PC-9 (cell line): Measurements from ENCODE around the gene CDC5L. TPM values are rescaled to one million over a fixed set of nuclear protein-coding genes. Genes with fewer than 3 reads are reported as not detected.

Experiments used
- BruUV-seq: library from RNA; stranded (reverse); fragments of 400-500 nt; replicated peaks from 2 replicates; lab custom pipeline; 2021; lab: Mats Ljungman, UMichigan
- CTCF ChIA-PET: fragments of 300-600 bp; sonication (Branson Sonifier 250); formaldehyde crosslinking; loops from one replicate; lab custom pipeline; 2022; ENCODE audit warnings: antibody characterized with exemption; lab: Charles Lee
- POLR2A ChIA-PET: fragments of 300-600 bp; sonication (Branson Sonifier 250); formaldehyde crosslinking; loops from one replicate; lab custom pipeline; 2022; ENCODE audit warnings: antibody characterized with exemption; ENCODE audit not compliant: unreplicated experiment; lab: Charles Lee
- DNase-seq, 2 experiments: peaks; one replicate each; pipeline versions ENCODE4 v3.0.0 to v3.0.0-alpha.2; 2015 to 2022; ENCODE audit warnings: mixed read lengths in 1 of 2
- H2AFZ ChIP-seq: fragments of 200-600 bp; sonication (generic); 2 replicates; pipeline ENCODE4 v1.8.1; 2017; ENCODE audit warnings: antibody characterized with exemption
- H3F3A ChIP-seq: fragments of 200-600 bp; sonication (generic); 2 replicates; pipeline ENCODE4 v1.8.1; 2017; ENCODE audit warnings: antibody characterized with exemption, mild to moderate bottlenecking, low read depth; ENCODE audit not compliant: insufficient read depth
- H3K27ac ChIP-seq: fragments of 200-600 bp; sonication (generic); 2 replicates; pipeline ENCODE4 v1.6.1; 2016; ENCODE audit warnings: mixed run types
- H3K27me3 ChIP-seq: fragments of 200-600 bp; sonication (generic); 2 replicates; pipeline ENCODE4 v1.6.1; 2016; ENCODE audit warnings: low read depth, mixed run types; ENCODE audit not compliant: insufficient read depth
- H3K36me3 ChIP-seq: fragments of 200-600 bp; sonication (generic); 2 replicates; pipeline ENCODE4 v1.6.1; 2016; ENCODE audit warnings: low read depth, mixed run types
- H3K4me1 ChIP-seq: fragments of 200-600 bp; sonication (generic); replicated peaks from 2 replicates; pipeline ENCODE4 v1.6.1; 2016; ENCODE audit warnings: mixed run types; ENCODE audit not compliant: insufficient read depth
- H3K4me2 ChIP-seq: fragments of 200-600 bp; sonication (generic); 2 replicates; pipeline ENCODE4 v1.6.1; 2017; ENCODE audit warnings: mixed run types
- H3K4me3 ChIP-seq: fragments of 200-600 bp; sonication (generic); 2 replicates; pipeline ENCODE4 v1.6.1; 2016; ENCODE audit warnings: mixed run types
- H3K79me2 ChIP-seq: fragments of 200-600 bp; sonication (generic); 2 replicates; pipeline ENCODE4 v1.6.1; 2017; ENCODE audit warnings: low read depth, mixed run types
- H3K9me2 ChIP-seq: fragments of 200-600 bp; sonication (generic); 2 replicates; pipeline ENCODE4 v1.8.1; 2017; ENCODE audit warnings: mild to moderate bottlenecking; ENCODE audit not compliant: insufficient read depth
- H3K9me3 ChIP-seq: fragments of 200-600 bp; sonication (generic); 2 replicates; pipeline ENCODE4 v1.8.1; 2016; ENCODE audit warnings: low read depth; ENCODE audit not compliant: insufficient read depth
- H4K20me1 ChIP-seq: fragments of 200-600 bp; sonication (generic); 2 replicates; pipeline ENCODE4 v1.8.1; 2017; ENCODE audit not compliant: insufficient read depth
- CTCF ChIP-seq: fragments of 200-600 bp; sonication (generic); conservative IDR thresholded peaks from 2 replicates; pipeline ENCODE4 v1.6.1; 2017; ENCODE audit warnings: mixed run types, antibody characterized with exemption, mild to moderate bottlenecking, moderate library complexity
- EZH2 ChIP-seq: fragments of 200-600 bp; sonication (generic); IDR thresholded peaks from 2 replicates; pipeline ENCODE4 v1.8.0; 2017; ENCODE audit warnings: antibody characterized with exemption, low read depth
- intact Hi-C: fragments of 100-400 bp; cut with micrococcal nuclease; formaldehyde crosslinking; loops from one replicate; pipeline ENCODE4 v1.10.0; 2022; ENCODE audit not compliant: unreplicated experiment
- total RNA-seq: library from RNA; stranded (reverse); gene quantifications from 2 replicates; pipeline ENCODE4 v1.2.3, GENCODE V29; 2021

The CDC5L gene
- total RNA-seq, 1 experiment from 2014 or later: 24.0 TPM

GRCh38 chr6:44373787-44374186, 13.7 kb upstream of the CDC5L start:
- Histone ChIP-seq H3K4me1 (no peaks in the 10 kb centered on the region), H4K20me1 (no peaks in the 10 kb centered on the region), H3K36me3 (no peaks in the 10 kb centered on the region), H3K9me2 (no peaks in the 10 kb centered on the region), H3K4me2 (no peak overlapping the region), H3K9me3 (no peaks in the 10 kb centered on the region), H3F3A (no peaks in the 10 kb centered on the region), H3K4me3 (no peak overlapping the region), H3K27me3 (peaks cover 28% of the 10 kb centered on the region), H2AFZ (no peak overlapping the region), H3K27ac (no peak overlapping the region), H3K79me2 (no peaks in the 10 kb centered on the region)
- TF ChIP-seq CTCF: no peak
- no peak for TF ChIP-seq EZH2
- no TSS peak for BruUV-seq
- ChIA-PET CTCF (no interaction called here), POLR2A (no interaction called here)
- intact Hi-C loops: no loop called here
- no peak for DNase-seq

DNA sequence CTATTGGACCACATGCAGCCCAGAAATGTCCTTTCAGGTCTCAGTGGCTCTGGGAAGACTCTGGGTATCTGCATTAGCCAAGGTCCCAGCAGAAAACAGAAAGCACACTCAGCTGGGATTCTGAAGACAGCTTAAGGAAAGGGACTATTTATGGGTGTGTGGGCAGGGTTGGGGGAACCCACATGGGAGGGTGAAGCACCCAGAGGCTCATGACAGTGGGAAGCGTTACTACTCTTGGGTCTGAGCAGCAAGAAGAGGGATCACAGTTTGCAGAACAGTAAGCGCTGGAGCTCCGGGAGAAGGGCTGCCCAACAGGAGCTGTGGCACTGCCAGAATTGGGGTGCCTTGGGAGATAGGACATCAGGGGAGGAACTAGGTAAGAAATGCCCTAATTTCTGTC, 12.4 kb upstream of the CDC5L start:
- POLR2A ChIA-PET: no interaction called here

GRCh38 chr6:44377484-44377883, 10.0 kb upstream of the CDC5L start:
- no peaks in the 10 kb centered on the region for H3K9me2 ChIP-seq
- intact Hi-C loops: no loop called here
- peaks cover 47% of the 10 kb centered on the region for H3K27me3 ChIP-seq
- no peaks in the 10 kb centered on the region for H3F3A ChIP-seq
- H4K20me1 ChIP-seq: no peaks in the 10 kb centered on the region
- no peak for DNase-seq
- H3K36me3 ChIP-seq: no peaks in the 10 kb centered on the region
- H3K4me2 ChIP-seq: no peak overlapping the region
- no peak overlapping the region for H3K4me3 ChIP-seq
- no peak for TF ChIP-seq CTCF
- no peak for TF ChIP-seq EZH2
- ChIA-PET POLR2A (no interaction called here), CTCF (no interaction called here)
- no TSS peak for BruUV-seq
- H3K4me1 ChIP-seq: no peaks in the 10 kb centered on the region
- no peak overlapping the region for H3K27ac ChIP-seq
- no peaks in the 10 kb centered on the region for H3K79me2 ChIP-seq
- H2AFZ ChIP-seq: no peak overlapping the region
- no peaks in the 10 kb centered on the region for H3K9me3 ChIP-seq

More for the DNA sequence above, 12.4 kb upstream of the CDC5L start:
- Histone ChIP-seq H3K9me3 (no peaks in the 10 kb centered on the region), H3K27ac (no peak overlapping the region), H3K27me3 (peaks cover 32% of the 10 kb centered on the region), H3K4me1 (no peaks in the 10 kb centered on the region), H3K4me3 (no peak overlapping the region), H3K36me3 (no peaks in the 10 kb centered on the region), H2AFZ (no peak overlapping the region), H3F3A (no peaks in the 10 kb centered on the region), H4K20me1 (no peaks in the 10 kb centered on the region), H3K9me2 (no peaks in the 10 kb centered on the region), H3K79me2 (no peaks in the 10 kb centered on the region), H3K4me2 (no peak overlapping the region)
- TF ChIP-seq EZH2 (no peak), CTCF (no peak)
- no TSS peak for BruUV-seq
- intact Hi-C loops: no loop called here
- no peak for DNase-seq
- CTCF ChIA-PET: no interaction called here
